ENCODE data around the gene RAD9A.

The RAD9A gene

DNA sequence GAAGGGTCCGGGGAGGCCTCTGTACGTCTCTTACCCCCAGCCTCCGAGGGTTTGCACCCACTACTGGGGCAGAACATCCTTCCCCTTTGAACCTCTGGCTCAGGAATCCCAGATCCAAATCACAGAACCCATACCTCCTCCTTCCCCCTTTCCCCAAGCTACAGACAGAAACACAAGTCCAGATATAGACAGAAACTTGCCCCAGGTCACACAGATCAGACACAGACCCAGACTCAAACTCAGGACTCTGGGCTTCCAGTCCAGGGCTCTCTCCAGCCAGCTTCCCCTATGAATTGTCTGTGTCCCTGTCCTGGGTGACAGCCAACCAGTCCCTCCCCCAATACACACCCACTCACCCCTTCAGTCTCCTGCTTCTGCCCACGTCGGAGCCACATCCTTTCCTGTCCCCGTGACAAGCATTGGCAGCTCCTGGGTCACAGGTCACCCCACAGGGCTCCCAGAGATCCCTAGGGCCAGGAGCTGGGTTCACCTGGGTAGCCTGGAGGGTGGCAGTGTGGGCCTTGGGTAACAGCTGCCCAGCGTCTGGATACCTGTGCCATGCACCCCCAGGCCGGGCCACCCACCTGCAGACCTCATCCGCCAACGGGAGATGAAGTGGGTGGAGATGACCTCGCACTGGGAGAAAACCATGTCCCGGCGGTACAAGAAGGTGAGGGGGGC is 12.9 kb downstream of the RAD9A start:
- Histone ChIP-seq H3K4me1 (ENCODE audit: low read length) (peaks cover 50% of the 10 kb centered on the region), H3K27me3 (ENCODE audit: low read depth, low read length) (no peaks in the 10 kb centered on the region), H3K79me2 (ENCODE audit: low read length) (peaks cover 16% of the 10 kb centered on the region), H2AFZ (ENCODE audit: low read depth, low read length) (no peak overlapping the region), H3K4me3 (ENCODE audit: low read length) (peak overlapping the region; percentile 80), H3K4me2 (ENCODE audit: low read length) (peak overlapping the region; percentile 98), H3K9ac (ENCODE audit: low read length) (peak overlapping the region; percentile 84), H3K9me3 (ENCODE audit: insufficient read depth, low read length) (no peaks in the 10 kb centered on the region), H3K36me3 (replicated peaks; ENCODE audit: low read depth, low read length) (peaks cover 9% of the 10 kb centered on the region), H3K27ac (ENCODE audit: low read length) (peak overlapping the region; percentile 57), H4K20me1 (ENCODE audit: insufficient read depth, low read length) (peaks cover 8% of the 10 kb centered on the region; the same call in 1 of the 2 replicates)
- TF ChIP-seq CTCF (IDR thresholded peaks at IDR 0.05; ENCODE audit: low read depth, low read length) (no peak), EZH2phosphoT487 (IDR thresholded peaks at IDR 0.05; ENCODE audit: low read depth) (no peak)

DNA sequence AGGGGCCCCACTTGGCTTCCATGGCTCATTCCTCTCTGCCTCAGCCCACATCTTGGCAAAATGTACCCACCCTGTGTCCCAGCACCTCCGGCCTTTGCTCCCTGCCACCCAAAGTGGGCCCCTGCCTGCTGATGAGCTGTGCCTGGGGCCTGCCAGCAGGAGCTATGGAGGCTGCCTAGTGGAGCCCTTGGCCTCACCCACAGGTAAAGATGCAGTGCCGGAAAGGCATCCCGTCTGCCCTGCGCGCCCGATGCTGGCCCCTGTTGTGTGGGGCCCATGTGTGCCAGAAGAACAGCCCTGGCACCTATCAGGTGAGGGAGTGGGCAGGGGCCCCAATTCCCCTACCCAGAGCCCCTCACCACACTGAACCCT is 13.4 kb downstream of the RAD9A start:
- Histone ChIP-seq H3K4me1 (ENCODE audit: low read length) (peaks cover 54% of the 10 kb centered on the region), H2AFZ (ENCODE audit: low read depth, low read length) (no peak overlapping the region), H3K79me2 (ENCODE audit: low read length) (peaks cover 13% of the 10 kb centered on the region), H3K9ac (ENCODE audit: low read length) (no peak overlapping the region), H3K4me2 (ENCODE audit: low read length) (peak overlapping the region; percentile 98), H3K9me3 (ENCODE audit: insufficient read depth, low read length) (no peaks in the 10 kb centered on the region), H3K27ac (ENCODE audit: low read length) (no peak overlapping the region), H3K36me3 (replicated peaks; ENCODE audit: low read depth, low read length) (peaks cover 7% of the 10 kb centered on the region), H3K4me3 (ENCODE audit: low read length) (no peak overlapping the region), H3K27me3 (ENCODE audit: low read depth, low read length) (no peaks in the 10 kb centered on the region), H4K20me1 (ENCODE audit: insufficient read depth, low read length) (peaks cover 7% of the 10 kb centered on the region; the same call in 1 of the 2 replicates)
- TF ChIP-seq CTCF (IDR thresholded peaks at IDR 0.05; ENCODE audit: low read depth, low read length) (no peak), EZH2phosphoT487 (IDR thresholded peaks at IDR 0.05; ENCODE audit: low read depth) (no peak)

DNA sequence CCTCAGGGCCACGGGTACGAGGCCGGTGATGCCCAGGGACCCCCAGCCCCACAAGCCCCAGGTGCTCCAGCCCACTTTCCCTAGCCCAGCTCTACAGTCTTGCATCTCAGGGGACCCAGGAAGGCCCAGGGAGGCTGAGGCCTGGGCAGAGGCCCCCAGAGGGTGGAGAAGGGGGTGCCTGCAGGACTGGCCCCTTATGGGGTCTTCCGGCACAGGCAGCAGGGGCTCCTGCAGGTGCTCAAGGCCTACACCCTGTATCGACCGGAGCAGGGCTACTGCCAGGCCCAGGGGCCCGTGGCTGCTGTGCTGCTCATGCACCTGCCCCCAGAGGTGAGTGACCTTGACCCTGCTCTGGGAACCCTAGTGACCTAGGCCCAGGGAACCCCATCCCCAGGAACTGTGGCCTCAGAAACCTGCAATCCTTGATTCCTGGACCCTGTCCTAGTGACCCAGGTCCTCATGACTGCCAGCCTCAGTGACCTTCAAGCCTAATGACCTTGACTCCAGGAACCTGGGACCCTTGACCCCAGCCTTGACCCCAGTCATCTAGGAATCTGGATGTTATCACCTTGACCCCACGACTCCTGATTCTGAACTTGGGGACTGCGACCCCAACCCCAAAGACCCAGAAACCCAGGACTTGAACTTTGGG is 14.0 kb downstream of the RAD9A start:
- Histone ChIP-seq H3K36me3 (replicated peaks; ENCODE audit: low read depth, low read length) (peaks cover under 1% of the 10 kb centered on the region), H3K4me1 (ENCODE audit: low read length) (peaks cover 49% of the 10 kb centered on the region), H3K79me2 (ENCODE audit: low read length) (peaks cover 7% of the 10 kb centered on the region), H3K27ac (ENCODE audit: low read length) (no peak overlapping the region), H4K20me1 (ENCODE audit: insufficient read depth, low read length) (peaks cover 1% of the 10 kb centered on the region; the same call in 1 of the 2 replicates), H3K4me2 (ENCODE audit: low read length) (no peak overlapping the region), H2AFZ (ENCODE audit: low read depth, low read length) (no peak overlapping the region), H3K9ac (ENCODE audit: low read length) (no peak overlapping the region), H3K9me3 (ENCODE audit: insufficient read depth, low read length) (no peaks in the 10 kb centered on the region), H3K27me3 (ENCODE audit: low read depth, low read length) (no peaks in the 10 kb centered on the region), H3K4me3 (ENCODE audit: low read length) (no peak overlapping the region)
- TF ChIP-seq CTCF (IDR thresholded peaks at IDR 0.05; ENCODE audit: low read depth, low read length) (no peak), EZH2phosphoT487 (IDR thresholded peaks at IDR 0.05; ENCODE audit: low read depth) (no peak)

DNA sequence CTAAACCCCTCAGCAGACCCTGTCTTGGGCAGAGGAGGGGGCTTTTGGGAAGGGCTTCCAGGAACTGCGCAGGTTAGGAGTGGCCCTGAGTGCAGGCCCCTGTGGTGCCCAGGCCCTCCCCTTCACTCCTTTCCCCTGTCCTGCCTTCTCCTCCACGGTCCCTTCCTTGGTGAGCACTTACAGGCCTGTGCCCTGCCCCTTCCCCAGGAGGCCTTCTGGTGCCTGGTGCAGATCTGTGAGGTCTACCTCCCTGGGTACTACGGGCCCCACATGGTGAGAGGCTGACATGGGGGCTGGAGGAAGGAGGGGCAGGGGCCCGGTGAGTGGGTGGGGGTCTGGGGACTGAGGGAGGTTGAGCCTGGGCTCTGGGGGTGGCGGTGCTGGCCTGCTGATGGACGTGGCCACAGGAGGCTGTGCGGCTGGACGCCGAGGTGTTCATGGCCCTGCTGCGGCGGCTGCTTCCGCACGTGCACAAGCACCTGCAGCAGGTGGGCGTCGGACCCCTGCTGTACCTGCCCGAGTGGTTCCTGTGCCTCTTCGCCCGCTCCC is 14.7 kb downstream of the RAD9A start:
- peaks cover 48% of the 10 kb centered on the region for H3K4me1 ChIP-seq (ENCODE audit: low read length)
- H3K79me2 ChIP-seq (ENCODE audit: low read length): no peaks in the 10 kb centered on the region; the same call in 1 of the 2 replicates
- H4K20me1 ChIP-seq (ENCODE audit: insufficient read depth, low read length): no peaks in the 10 kb centered on the region
- H3K27me3 ChIP-seq (ENCODE audit: low read depth, low read length): peaks cover 3% of the 10 kb centered on the region; the same call in 1 of the 2 replicates
- H3K9me3 ChIP-seq (ENCODE audit: insufficient read depth, low read length): no peaks in the 10 kb centered on the region
- TF ChIP-seq CTCF (IDR thresholded peaks at IDR 0.05; ENCODE audit: low read depth, low read length) (no peak), EZH2phosphoT487 (IDR thresholded peaks at IDR 0.05; ENCODE audit: low read depth) (no peak)
- H3K9ac ChIP-seq (ENCODE audit: low read length): no peak overlapping the region
- H3K27ac ChIP-seq (ENCODE audit: low read length): no peak overlapping the region
- no peak overlapping the region for H3K4me2 ChIP-seq (ENCODE audit: low read length)
- H3K4me3 ChIP-seq (ENCODE audit: low read length): no peak overlapping the region
- H2AFZ ChIP-seq (ENCODE audit: low read depth, low read length): no peak overlapping the region
- H3K36me3 ChIP-seq (replicated peaks; ENCODE audit: low read depth, low read length): no peaks in the 10 kb centered on the region
